ENCODE measurements around the gene ATP13A3.

GRCh38 chr3:194481525-194482195 is 5.1 kb downstream of the ATP13A3 start:
- TF ChIP-seq CTCF (IDR thresholded peaks at IDR 0.05; ENCODE audit: insufficient read depth, low read depth, low read length) (no peak), EZH2 (IDR thresholded peaks at IDR 0.05; ENCODE audit: insufficient read depth, low read length) (no peak)
